ACHN (cell line): ENCODE data around the gene VAV2.
"Not testable (repeated sequence)": the region's sequence is repeated elsewhere in the genome, so short reads cannot be mapped to it uniquely, and the experiment has no call there.

Experiments
- DNase-seq: peaks from one replicate; pipeline ENCODE4 v3.0.0-alpha.2; 2015
- in situ Hi-C: cut with HindIII; loops from 2 replicates; pipeline ENCODE4 v1.10.0; 2017; ENCODE audit warnings: low sequenced_read_pairs, low pct_ligation_motif_present, low pct_unique_long_range_greater_than_20kb

Gene VAV2

GRCh38 chr9:133918111-133918813 lies 73.9 kb downstream of the VAV2 start:
- in situ Hi-C loops, result no loop called here
- no peak for DNase-seq

DNA sequence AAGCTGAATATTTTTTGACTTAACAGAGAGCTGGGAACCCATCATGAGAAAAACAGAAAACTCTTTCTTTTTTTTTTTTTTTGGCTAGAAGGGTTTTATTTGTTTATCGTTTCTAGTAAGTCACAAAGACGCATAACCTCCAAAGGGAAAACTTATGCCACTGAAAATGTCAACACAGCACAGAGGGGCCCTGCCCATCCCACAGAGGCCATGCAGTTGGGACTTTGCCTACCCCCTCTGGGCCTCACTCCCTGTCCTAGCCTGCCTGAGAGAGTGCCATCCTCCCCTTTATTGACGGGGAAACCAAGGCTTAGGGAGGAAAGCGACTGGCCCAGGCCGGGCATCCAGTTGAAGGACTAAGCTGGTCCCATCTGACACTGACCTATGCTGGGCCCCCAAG lies 74.7 kb downstream of the VAV2 start:
- no peak for DNase-seq
- in situ Hi-C loops, result no loop called here

- in situ Hi-C loops, result no loop called here
- DNase-seq, result no peak
These were observed 76.0 kb downstream of the VAV2 start for GRCh38 chr9:133916159-133916541.

DNA sequence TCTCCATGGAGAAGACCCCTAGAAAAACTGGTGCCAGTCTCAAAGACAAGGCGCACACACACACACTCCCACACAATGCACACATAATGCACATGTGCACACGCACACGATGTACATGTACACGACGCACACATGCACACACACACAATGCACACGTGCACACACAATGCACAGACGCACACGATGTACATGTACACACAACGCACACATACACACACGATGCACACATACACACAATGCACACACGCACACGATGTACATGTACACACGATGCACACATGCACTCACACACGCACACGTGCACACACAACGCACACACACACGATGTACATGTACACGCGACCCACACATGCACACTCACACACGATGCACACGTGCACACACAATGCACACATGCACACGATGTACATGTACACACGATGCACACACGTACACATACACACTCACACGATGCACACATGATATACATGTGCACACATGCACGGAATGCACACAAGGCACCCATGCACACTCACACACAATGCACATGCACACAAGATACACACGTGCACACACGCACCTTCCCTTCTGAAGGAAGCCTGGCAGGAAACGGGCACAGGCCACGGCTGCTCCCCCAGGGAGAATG lies 76.5 kb downstream of the VAV2 start:
- in situ Hi-C loops, result no loop called here
- no peak for DNase-seq

DNA sequence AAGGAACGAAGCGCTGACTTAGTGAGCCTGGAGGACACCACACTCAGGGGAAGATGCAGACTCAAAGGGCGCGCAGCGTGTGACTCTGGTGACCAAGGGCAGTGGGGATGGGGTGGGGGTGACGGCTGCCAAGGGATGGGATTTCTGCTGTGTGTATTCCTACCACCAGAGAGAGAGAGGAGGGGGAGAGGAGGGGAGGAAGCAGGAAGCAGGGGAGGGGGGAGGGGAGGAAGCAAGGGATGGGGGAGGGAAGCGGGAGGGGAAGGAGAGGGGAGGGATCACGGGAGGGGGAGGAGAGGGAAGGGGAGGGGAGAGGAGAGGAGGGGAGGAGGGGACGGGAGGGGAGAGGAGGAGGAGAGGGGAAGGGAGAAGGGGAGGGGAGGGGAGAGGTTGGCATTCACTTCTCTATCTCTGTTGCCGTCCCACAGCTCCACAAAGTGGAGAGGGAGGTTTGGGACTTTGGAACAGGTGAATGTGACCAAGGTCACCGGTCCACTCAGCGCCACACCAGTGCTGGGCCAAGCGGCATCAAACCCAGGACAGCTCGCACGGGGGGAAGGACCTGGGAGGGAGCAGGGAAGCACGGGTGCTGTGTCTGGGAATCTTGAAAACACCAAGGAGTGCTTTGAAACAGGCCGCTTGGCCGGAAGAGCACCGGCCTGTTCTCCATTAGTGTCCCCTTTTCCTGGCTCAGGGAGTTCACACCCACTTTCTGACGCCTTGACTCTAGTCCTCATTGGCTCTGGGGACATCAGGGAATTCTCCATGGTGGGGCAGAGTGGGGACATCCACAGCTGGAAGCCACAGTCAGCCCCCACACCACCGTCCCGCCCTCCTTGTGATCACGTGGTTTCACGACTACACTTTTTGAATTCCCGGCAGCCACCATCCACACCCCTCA lies 77.4 kb downstream of the VAV2 start:
- no peak for DNase-seq
- in situ Hi-C loops, result no loop called here

GRCh38 chr9:133913571-133914369 lies 78.4 kb downstream of the VAV2 start:
- no peak for DNase-seq
- in situ Hi-C loops, result no loop called here

DNA sequence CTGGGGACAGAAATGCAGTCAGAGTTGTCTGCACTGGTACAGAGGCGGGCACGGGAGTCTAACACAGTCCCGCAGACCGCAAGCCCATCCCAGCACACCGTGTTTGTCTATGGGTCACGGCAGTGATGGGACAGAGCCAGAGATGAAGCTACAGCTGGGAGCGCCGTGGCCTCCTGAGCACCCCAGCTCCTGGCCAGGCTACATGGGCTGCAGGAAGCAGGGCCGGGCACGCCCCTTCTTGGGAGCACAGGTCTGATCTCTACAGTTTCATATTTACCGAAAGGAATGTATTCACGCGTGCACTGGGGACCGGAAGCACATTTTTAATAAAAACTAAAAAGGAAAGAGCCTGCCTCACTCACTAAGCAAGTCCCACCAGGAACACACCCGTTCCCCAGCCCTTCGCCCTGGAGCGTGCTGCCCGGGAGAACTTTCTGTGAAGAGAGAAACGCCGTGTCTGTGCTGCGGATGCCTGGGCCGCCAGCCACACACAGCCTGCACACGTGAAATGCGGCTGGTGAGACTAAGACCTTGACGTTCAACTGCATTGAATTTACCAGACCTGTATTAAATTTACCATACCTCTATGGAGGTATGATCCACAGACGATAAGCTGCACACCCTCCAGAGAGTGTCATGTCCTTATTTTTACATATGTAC lies 81.1 kb downstream of the VAV2 start:
- DNase-seq, result no peak
- in situ Hi-C loops, result no loop called here

DNA sequence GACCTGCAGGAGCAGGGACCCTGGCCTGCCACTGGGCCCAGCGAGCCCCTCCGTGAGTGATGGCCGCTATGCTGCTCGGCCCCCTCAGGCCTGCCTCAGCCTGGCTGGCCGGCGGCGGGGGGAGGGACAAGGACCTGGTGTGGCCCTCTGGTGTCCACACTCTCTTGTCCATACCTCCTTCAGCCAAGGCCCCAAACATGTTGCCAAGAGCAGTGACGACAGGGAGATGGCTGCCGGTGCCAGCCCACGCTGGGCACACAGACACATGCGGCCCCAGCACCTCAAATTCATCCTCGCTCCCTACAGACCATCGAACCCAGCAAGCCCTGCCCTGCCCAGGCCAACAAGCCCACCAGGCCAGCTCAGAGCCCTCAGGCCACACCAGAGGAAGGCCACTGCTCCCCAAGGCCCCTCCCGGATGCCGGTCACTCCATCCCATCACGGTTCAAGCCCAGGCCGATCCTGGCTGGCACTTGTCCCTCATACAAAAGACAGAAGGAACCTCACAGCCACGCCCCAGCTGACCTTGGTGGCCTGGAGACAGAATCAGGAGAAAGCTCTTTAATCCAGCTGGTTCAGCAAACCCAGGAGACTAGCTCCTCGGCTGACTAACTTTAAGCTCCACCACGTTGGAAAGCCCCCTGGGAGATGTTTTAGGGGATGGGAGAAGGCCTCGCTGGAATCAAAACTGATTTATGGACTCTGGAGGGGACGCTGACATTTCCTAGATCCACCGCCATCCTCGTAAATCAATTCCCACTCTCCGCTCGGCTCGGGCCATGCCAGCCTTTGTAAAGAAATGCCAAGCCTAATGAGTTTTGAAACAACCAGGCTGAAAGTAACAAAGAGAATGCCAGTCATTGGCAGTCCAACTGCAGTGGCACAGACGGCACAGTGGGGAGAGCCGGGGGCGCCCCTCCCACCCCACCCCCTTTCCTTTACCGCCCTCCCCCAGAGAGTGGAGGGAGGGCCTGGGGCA lies 84.9 kb downstream of the VAV2 start:
- in situ Hi-C loops, result no loop called here
- no peak for DNase-seq

- in situ Hi-C loops, result no loop called here
- no peak for DNase-seq
These were observed 85.9 kb downstream of the VAV2 start for GRCh38 chr9:133906218-133906617.

DNA sequence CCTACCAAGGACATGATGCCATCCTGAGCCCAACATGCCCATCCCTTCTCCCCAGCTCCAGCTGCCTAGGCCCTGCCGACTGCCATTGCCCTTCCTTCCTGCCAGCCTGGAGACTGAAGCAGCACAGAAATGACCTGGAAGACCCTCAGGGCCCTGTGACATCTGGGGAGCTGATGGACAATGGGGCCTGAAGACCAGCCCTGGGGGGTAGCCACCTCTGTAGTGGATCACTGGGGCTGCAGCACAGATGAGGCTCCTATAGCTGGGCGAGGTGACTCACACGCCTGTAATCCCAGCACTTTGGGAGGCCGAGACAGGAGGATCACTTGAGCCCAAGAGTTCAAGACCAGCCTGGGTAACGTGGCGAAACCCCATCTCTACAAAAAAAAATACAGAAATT lies 86.6 kb downstream of the VAV2 start:
- in situ Hi-C loops, result no loop called here
- DNase-seq, result no peak

DNA sequence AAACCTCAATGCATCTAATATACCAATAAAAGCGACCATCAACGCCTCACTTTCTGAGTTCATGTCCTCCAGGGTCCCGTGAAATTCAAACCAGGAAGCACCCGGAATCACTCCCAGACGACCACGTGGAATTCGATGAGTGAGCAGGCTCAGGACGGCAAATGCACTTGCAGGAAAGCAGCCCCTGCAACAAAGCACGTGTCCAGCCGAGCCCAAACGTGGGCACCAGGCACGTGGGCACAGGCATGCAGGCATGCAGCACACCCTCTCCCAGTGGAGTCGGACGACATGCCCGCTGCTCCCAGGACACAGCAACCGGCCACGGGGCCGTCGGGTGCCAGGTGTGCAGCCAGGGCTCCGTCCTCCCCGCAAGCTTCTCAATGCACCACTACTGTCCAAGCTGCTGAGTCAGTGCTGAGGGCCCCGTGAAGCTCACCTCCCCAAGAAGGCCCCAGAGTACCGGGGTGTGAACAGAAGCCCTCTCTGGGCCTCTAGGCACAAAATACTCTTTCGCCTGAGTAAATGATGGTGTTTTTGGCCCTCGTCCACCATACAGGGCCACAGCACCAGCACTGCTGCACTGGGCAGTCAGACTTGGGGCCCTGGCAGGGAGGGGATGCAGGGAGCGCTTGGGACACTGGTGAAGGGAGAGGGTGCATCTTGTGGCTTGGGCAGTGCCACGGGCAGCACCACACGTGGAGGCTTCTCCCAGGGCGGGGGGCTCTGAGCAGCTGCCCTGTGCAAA lies 87.6 kb downstream of the VAV2 start:
- in situ Hi-C loops, result no loop called here

GRCh38 chr9:133901184-133901835 lies 90.8 kb downstream of the VAV2 start:
- in situ Hi-C loops, result no loop called here

More for the DNA sequence above, 87.6 kb downstream of the VAV2 start:
- no peak for DNase-seq

GRCh38 chr9:133897675-133898074 lies 94.4 kb downstream of the VAV2 start:
- in situ Hi-C loops, result no loop called here
- DNase-seq, result no peak

More at GRCh38 chr9:133901184-133901835, 90.8 kb downstream of the VAV2 start:
- DNase-seq, result no peak

DNA sequence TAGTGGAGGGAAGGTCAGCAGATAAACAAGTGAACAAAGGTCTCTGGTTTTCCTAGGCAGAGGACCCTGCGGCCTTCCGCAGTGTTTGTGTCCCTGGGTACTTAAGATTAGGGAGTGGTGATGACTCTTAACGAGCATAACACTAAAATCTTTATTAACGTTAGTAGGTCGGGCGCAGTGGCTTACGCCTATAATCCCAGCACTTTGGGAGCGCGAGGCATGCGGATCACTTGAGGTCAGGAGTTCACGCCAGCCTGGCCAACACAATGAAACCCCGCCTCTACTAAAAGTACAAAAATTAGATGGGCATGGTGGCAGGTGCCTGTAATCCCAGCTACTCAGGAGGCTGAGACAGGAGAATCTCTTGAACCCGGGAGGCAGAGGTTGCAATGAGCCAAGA lies 96.1 kb downstream of the VAV2 start:
- in situ Hi-C loops, result not testable (repeated sequence)

GRCh38 chr9:133895335-133895734 lies 96.8 kb downstream of the VAV2 start:
- no peak for DNase-seq
- in situ Hi-C loops, result no loop called here

More for the DNA sequence above, 96.1 kb downstream of the VAV2 start:
- DNase-seq, result not testable (repeated sequence)
